GM12878 (cell line): ENCODE data around the gene CLEC4E. TPM values are rescaled to one million over a fixed set of nuclear protein-coding genes. Genes with fewer than 3 reads are reported as not detected.

Experiments used
- ATAC-seq: fragments of 200-7000 bp; cut with Tn5 transposase; 3 replicates; pipeline ENCODE4 v1.9.1; 2020; ENCODE audit warnings: mild to moderate bottlenecking, moderate library complexity
- BruUV-seq: library from RNA; stranded (reverse); fragments of 400-500 nt; replicated peaks from 2 replicates; lab custom pipeline; 2021; lab: Mats Ljungman, UMichigan
- CTCF ChIA-PET: fragments of 300-600 bp; sonication (Branson Sonifier 250); formaldehyde crosslinking; extraction: SDS; loops from one replicate; lab custom pipeline; 2021; ENCODE audit warnings: inconsistent platforms; lab: Yijun Ruan, JAX
- POLR2A ChIA-PET: fragments of 350-600 bp; formaldehyde crosslinking; extraction: SDS; loops from one replicate; lab custom pipeline; 2021; ENCODE audit warnings: inconsistent platforms; lab: Charles Lee
- RAD21 ChIA-PET: fragments of 300-600 bp; sonication (Branson Sonifier 250); formaldehyde crosslinking; loops from one replicate; lab custom pipeline; 2023; ENCODE audit warnings: antibody characterized with exemption; ENCODE audit not compliant: unreplicated experiment; lab: Charles Lee
- SMC1A ChIA-PET: fragments of 300-600 bp; sonication (Branson Sonifier 250); formaldehyde crosslinking; loops from one replicate; lab custom pipeline; 2023; ENCODE audit not compliant: unreplicated experiment, uncharacterized antibody; lab: Charles Lee
- DNase-seq: peaks from one replicate; pipeline ENCODE4 v3.0.0-alpha.2; 2011; ENCODE audit warnings: low read depth, low spot score
- FAIRE-seq: peaks from 3 replicates; lab custom pipeline; 2011; peaks lifted over from hg19 to GRCh38; lab: Jason Lieb, UNC
- H2AFZ ChIP-seq: 2 replicates; pipeline ENCODE4 v1.6.0; 2011; ENCODE audit warnings: low read depth, low read length, control low read depth; ENCODE audit not compliant: control insufficient read depth
- H3K27ac ChIP-seq: 2 replicates; pipeline ENCODE4 v1.5.1; 2011; ENCODE audit warnings: control low read depth; ENCODE audit not compliant: control insufficient read depth, insufficient read depth
- H3K27me3 ChIP-seq, 2 experiments: replicated peaks in 1 of 2; 2 replicates each; pipeline versions ENCODE4 v1.6.0 to v1.6.1; 2011; ENCODE audit warnings: low read length in 1 of 2; ENCODE audit not compliant: control insufficient read depth in 2 of 2, insufficient read depth in 2 of 2
- H3K36me3 ChIP-seq, 2 experiments: 2 replicates each; pipeline ENCODE4 v1.5.1; 2011; ENCODE audit warnings: low read length in 1 of 2; ENCODE audit not compliant: control insufficient read depth in 2 of 2, insufficient read depth in 2 of 2
- H3K4me1 ChIP-seq: 2 replicates; pipeline ENCODE4 v1.6.1; 2011; ENCODE audit warnings: mild to moderate bottlenecking, low read length, moderate library complexity, mixed read lengths; ENCODE audit not compliant: control insufficient read depth, insufficient read depth
- H3K4me2 ChIP-seq: 2 replicates; pipeline ENCODE4 v1.6.0; 2011; ENCODE audit warnings: control low read depth; ENCODE audit not compliant: control insufficient read depth, insufficient read depth
- H3K4me3 ChIP-seq: fragments of 200-600 bp; sonication (generic); 2 replicates; pipeline ENCODE4 v1.5.1; 2016
- H3K79me2 ChIP-seq: 2 replicates; pipeline ENCODE4 v1.6.0; 2011; ENCODE audit warnings: low read length; ENCODE audit not compliant: control insufficient read depth, insufficient read depth
- H3K9ac ChIP-seq: 2 replicates; pipeline ENCODE4 v1.8.0; 2011; ENCODE audit warnings: low read length, control low read depth, mixed read lengths; ENCODE audit not compliant: control insufficient read depth, insufficient read depth
- H3K9me3 ChIP-seq: replicated peaks from 3 replicates; pipeline ENCODE4 v1.5.1; 2011; ENCODE audit warnings: mild to moderate bottlenecking, low read length; ENCODE audit not compliant: control insufficient read depth, insufficient read depth
- H4K20me1 ChIP-seq: 2 replicates; pipeline ENCODE4 v1.6.0; 2011; ENCODE audit not compliant: control insufficient read depth, insufficient read depth
- BMI1 ChIP-seq: fragments of 450-650 bp; IDR thresholded peaks from 2 replicates; pipeline ENCODE4 v1.6.1; 2016; ENCODE audit warnings: mild to moderate bottlenecking, moderate library complexity, borderline replicate concordance
- CBFB ChIP-seq: IDR thresholded peaks from 2 replicates; pipeline ENCODE4 v1.6.1; 2016; ENCODE audit warnings: antibody characterized with exemption, low read depth
- CHD4 ChIP-seq: fragments of 200-600 bp; sonication (generic); IDR thresholded peaks from 2 replicates; pipeline ENCODE4 v1.6.1; 2016; ENCODE audit warnings: mild to moderate bottlenecking
- EP300 ChIP-seq, 2 experiments: fragments of 150-350 bp in 1 of 2; IDR thresholded peaks; 2 replicates each; pipeline ENCODE4 v1.6.1; 2011 to 2012; ENCODE audit warnings: low read depth in 2 of 2, low read length in 2 of 2, borderline replicate concordance in 1 of 2, improper control_type of control experiment in 1 of 2, inconsistent platforms in 1 of 2; ENCODE audit not compliant: control insufficient read depth in 1 of 2
- ETV6 ChIP-seq, 2 experiments: fragments of 450-650 bp in 1 of 2; IDR thresholded peaks in 1 of 2; conservative IDR thresholded peaks in 1 of 2; 2 replicates each; pipeline ENCODE4 v1.6.1; 2014; ENCODE audit warnings: antibody characterized with exemption in 1 of 2, borderline replicate concordance in 1 of 2, low read depth in 1 of 2, mild to moderate bottlenecking in 1 of 2, moderate library complexity in 1 of 2
- FOXM1 ChIP-seq: IDR thresholded peaks from 2 replicates; pipeline ENCODE4 v1.6.1; 2012; ENCODE audit warnings: low read depth, mild to moderate bottlenecking, inconsistent platforms, low read length, moderate library complexity
- GATAD2B ChIP-seq: fragments of 450-650 bp; conservative IDR thresholded peaks from 2 replicates; pipeline ENCODE4 v1.6.1; 2017; ENCODE audit warnings: low read depth, mild to moderate bottlenecking, moderate library complexity
- HDGF ChIP-seq: fragments of 450-650 bp; IDR thresholded peaks from 2 replicates; pipeline ENCODE4 v1.6.1; 2016; ENCODE audit warnings: antibody characterized with exemption
- IKZF1 ChIP-seq: fragments of 450-650 bp; conservative IDR thresholded peaks from 2 replicates; pipeline ENCODE4 v1.6.1; 2017; ENCODE audit warnings: antibody characterized with exemption, mild to moderate bottlenecking
- MTA2 ChIP-seq: fragments of 450-650 bp; IDR thresholded peaks from 2 replicates; pipeline ENCODE4 v1.6.1; 2016; ENCODE audit warnings: low read depth, mild to moderate bottlenecking, moderate library complexity
- MYC ChIP-seq: IDR thresholded peaks from 2 replicates; pipeline ENCODE4 v1.6.1; 2011; ENCODE audit warnings: mild to moderate bottlenecking, low read length, moderate library complexity, inconsistent platforms; ENCODE audit not compliant: insufficient read depth, insufficient replicate concordance, insufficient read length, severe bottlenecking
- PKNOX1 ChIP-seq: fragments of 450-650 bp; IDR thresholded peaks from 2 replicates; pipeline ENCODE4 v1.6.1; 2016; ENCODE audit warnings: mild to moderate bottlenecking
- RB1 ChIP-seq: fragments of 450-650 bp; formaldehyde crosslinking; IDR thresholded peaks from 2 replicates; pipeline ENCODE4 v1.6.1; 2017; ENCODE audit warnings: mild to moderate bottlenecking, borderline replicate concordance
- SIX5 ChIP-seq: IDR thresholded peaks from 2 replicates; pipeline ENCODE4 v1.6.1; 2011; ENCODE audit warnings: mild to moderate bottlenecking, low read depth, low read length, moderate library complexity; ENCODE audit not compliant: severe bottlenecking
- SMAD1 ChIP-seq: fragments of 450-650 bp; IDR thresholded peaks from 2 replicates; pipeline ENCODE4 v1.6.1; 2018; ENCODE audit warnings: mild to moderate bottlenecking, low read depth; ENCODE audit not compliant: partially characterized antibody
- SP1 ChIP-seq: IDR thresholded peaks from one replicate; pipeline ENCODE4 v1.6.1; 2011; ENCODE audit warnings: low read depth, low read length
- SREBF2 ChIP-seq: IDR thresholded peaks from 2 replicates; pipeline ENCODE4 v1.6.1; 2012; ENCODE audit warnings: mild to moderate bottlenecking, low read length
- TBL1XR1 ChIP-seq: IDR thresholded peaks from 2 replicates; pipeline ENCODE4 v1.6.1; 2012; ENCODE audit warnings: low read depth, low read length, improper control_type of control experiment
- USF2 ChIP-seq: IDR thresholded peaks from 2 replicates; pipeline ENCODE4 v1.6.1; 2011; ENCODE audit warnings: low read depth, low read length, improper control_type of control experiment, borderline replicate concordance
- ZZZ3 ChIP-seq: IDR thresholded peaks from 2 replicates; pipeline ENCODE4 v1.6.1; 2011; ENCODE audit warnings: low read depth; ENCODE audit not compliant: control insufficient read depth, insufficient read length
- WGBS: methylation state at CpG from one replicate; pipeline ENCODE4 v1.1.6; 2016; ENCODE audit warnings: low lambda C conversion rate; ENCODE audit not compliant: insufficient replicate concordance, insufficient coverage; ENCODE audit errors: missing lambda C conversion rate; 5-methylcytosine and 5-hydroxymethylcytosine counted together
- in situ Hi-C: fragments of 300-500 bp; cut with MboI; formaldehyde crosslinking; loops from 9 replicates; pipeline ENCODE4 v1.14.3; 2018; ENCODE audit warnings: mixed read lengths
- intact Hi-C: fragments of 100-400 bp; cut with micrococcal nuclease; formaldehyde crosslinking; loops from one replicate; pipeline ENCODE4 v1.14.2; 2022; ENCODE audit not compliant: unreplicated experiment
- polyA plus RNA-seq, 11 experiments: library from polyadenylated mRNA; depleted of rRNA in 4 of 11; unstranded in 6 of 11; stranded (reverse) in 5 of 11; fragments of >200 nt; fragmentation: Nextera tagmentation in 4 of 11; fragmentation: Illumina TruSeq in 1 of 11; extraction: Ambion mirVana in 4 of 11; extraction: Trizol in 1 of 11; gene quantifications; 1 replicate in 1 of 11; 2 replicates in 10 of 11; pipeline versions ENCODE4 v1.2.1 to v1.2.3, GENCODE V29; 2011 to 2016; ENCODE audit warnings: inconsistent platforms in 2 of 11, missing spikeins in 2 of 11, low read depth in 1 of 11
- total RNA-seq, 4 experiments: library from RNA; depleted of rRNA in 3 of 4; stranded (reverse); fragments of >200 nt in 3 of 4; fragmentation: Illumina TruSeq in 1 of 4; extraction: Trizol in 1 of 4; gene quantifications; 2 replicates each; pipeline versions ENCODE4 v1.2.1 to v1.2.3, GENCODE V29; 2013 to 2021

CLEC4E gene
- total and polyA plus RNA-seq, 10 of the 15 experiments (the other 5 are each of a cell fraction or from before 2014, with no cell fraction given) = not detected

GRCh38 chr12:8501720-8502119 is 39.0 kb downstream of the CLEC4E start:
- ChIA-PET SMC1A (interaction anchor here (0.7 kb wide), 1 partner anchor 144 kb away, joined by 3 read pairs; no protein-coding TSS in a partner anchor), RAD21 (no interaction called here), POLR2A (no interaction called here), CTCF (interaction anchor here (1.5 kb wide), 1 partner anchor 43 kb away, joined by 5 read pairs; no protein-coding TSS in a partner anchor)
- intact Hi-C loops (no loop called here), in situ Hi-C loops (no loop called here)
- Histone ChIP-seq H4K20me1 (no peaks in the 10 kb centered on the region), H2AFZ (no peak overlapping the region), H3K79me2 (no peaks in the 10 kb centered on the region), H3K27ac (no peak overlapping the region), H3K27me3 (peaks cover 0 to 4% of the 10 kb centered on the region in 2 experiments; a peak in 1 of 4 replicates), H3K4me3 (no peak overlapping the region), H3K4me1 (no peaks in the 10 kb centered on the region), H3K4me2 (no peak overlapping the region), H3K9ac (no peak overlapping the region), H3K36me3 (no peaks in the 10 kb centered on the region), H3K9me3 (no peaks in the 10 kb centered on the region)
- no TSS peak for BruUV-seq
- DNase-seq (no peak), FAIRE-seq (peak; percentile 13), ATAC-seq (no peak)
- no peak for TF ChIP-seq CHD4
- TF ChIP-seq RB1 = no peak
- TF ChIP-seq IKZF1 = no peak
- TF ChIP-seq SREBF2 = no peak
- no peak for TF ChIP-seq MTA2
- no peak for TF ChIP-seq CBFB
- TF ChIP-seq GATAD2B = no peak
- no peak for TF ChIP-seq HDGF
- TF ChIP-seq EP300 (IDR thresholded peaks at IDR 0.05; ENCODE audit: borderline replicate concordance in 1 of 2, control insufficient read depth in 1 of 2, low read depth in 2 of 2, low read length in 2 of 2) = no peak
- TF ChIP-seq PKNOX1 = no peak
- no peak for TF ChIP-seq ETV6 (conservative IDR thresholded peaks at IDR 0.05 in 1 of 2, IDR thresholded peaks at IDR 0.05 in 1 of 2; ENCODE audit: borderline replicate concordance in 1 of 2, low read depth in 1 of 2)
- no peak for TF ChIP-seq SMAD1
- no peak for TF ChIP-seq BMI1
- no peak for TF ChIP-seq SIX5
- no peak for TF ChIP-seq TBL1XR1
- TF ChIP-seq USF2 = no peak
- TF ChIP-seq FOXM1 = no peak
- no peak for TF ChIP-seq SP1
- no peak for TF ChIP-seq MYC
- no peak for TF ChIP-seq ZZZ3
- 62% methylated on average over 3 of the region's 3 CpGs for WGBS
